ENCODE results near the gene EXOSC5. TPM values are rescaled to one million over a fixed set of nuclear protein-coding genes. Genes with fewer than 3 reads are reported as not detected.

EXOSC5 gene
- total and polyA plus RNA-seq, 2 of the 13 experiments (the other 11 are each of a cell fraction or from before 2014, with no cell fraction given) = 24.1 to 26.5 TPM

GRCh38 chr19:41344162-41344561, 53.0 kb downstream of the EXOSC5 start:
- no peak for TF ChIP-seq ZHX1 (CRISPR knock-in tag; IDR thresholded peaks at IDR 0.05; ENCODE audit: low read depth)
- TF ChIP-seq FLYWCH1 (CRISPR knock-in tag; IDR thresholded peaks at IDR 0.05) = no peak
- no peak for TF ChIP-seq HCFC1 (IDR thresholded peaks at IDR 0.05; ENCODE audit: low read depth, low read length)
- TF ChIP-seq ZBTB33 (CRISPR knock-in tag; IDR thresholded peaks at IDR 0.05) = no peak
- TF ChIP-seq CHD4 (IDR thresholded peaks at IDR 0.05; ENCODE audit: borderline replicate concordance, low read length) = no peak
- no peak for TF ChIP-seq SMARCC2 (IDR thresholded peaks at IDR 0.05)
- no peak for TF ChIP-seq ZNF354B (CRISPR knock-in tag; IDR thresholded peaks at IDR 0.05)
- TF ChIP-seq ATF7-NPFF (CRISPR knock-in tag; IDR thresholded peaks at IDR 0.05; ENCODE audit: low read depth) = no peak
- H3K9ac ChIP-seq (ENCODE audit: insufficient read depth, low read depth, low read length) = no peak overlapping the region
- POLR2A ChIA-PET = no interaction called here
- ATAC-seq (no peak), FAIRE-seq (no peak), DNase-seq (ENCODE audit: low spot score) (no peak)
- WGBS (ENCODE audit: low lambda C conversion rate) = 100% methylated on average over 2 of the region's 2 CpGs
- CTCF ChIA-PET (ENCODE audit: low intra/inter-chr PET ratio, low total read pairs) = no interaction called here
- H4K20me1 ChIP-seq (ENCODE audit: insufficient read depth, low read length) = no peaks in the 10 kb centered on the region
- H3K79me2 ChIP-seq (ENCODE audit: insufficient read depth, low read length) = no peaks in the 10 kb centered on the region
- intact Hi-C loops (cut with micrococcal nuclease; ENCODE audit: unreplicated experiment) = no loop called here
- peaks cover 3% of the 10 kb centered on the region; the same call in 1 of the 2 replicates for H3K4me1 ChIP-seq (ENCODE audit: insufficient read depth, low read length)
- no peak overlapping the region for H3K27ac ChIP-seq (ENCODE audit: extremely low read length, insufficient read depth, low read length)
- no peaks in the 10 kb centered on the region for H3K27me3 ChIP-seq (ENCODE audit: control insufficient read depth in 1 of 2, insufficient read depth in 2 of 2, low read length in 2 of 2)
- no peak overlapping the region for H3K4me3 ChIP-seq (replicated peaks in 1 of 3; ENCODE audit: insufficient read depth in 1 of 3, low read depth in 2 of 3, low read length in 3 of 3)
- no TSS peak for BruUV-seq (replicated peaks)
- H3K4me2 ChIP-seq (ENCODE audit: low read depth, low read length) = no peak overlapping the region
- in situ Hi-C loops (cut with HindIII; ENCODE audit: extremely low pct_ligation_motif_present, low pct_unique_long_range_greater_than_20kb) = no loop called here
- no peaks in the 10 kb centered on the region for H3K9me3 ChIP-seq (ENCODE audit: low read length)
- H3K36me3 ChIP-seq (replicated peaks in 1 of 2; ENCODE audit: control insufficient read depth in 1 of 2, insufficient read depth in 2 of 2, low read length in 2 of 2) = peaks cover 20 to 45% of the 10 kb centered on the region in 2 experiments
- no peak overlapping the region for H2AFZ ChIP-seq (ENCODE audit: low read length)
